Activated naive CD4-positive, alpha-beta T cell treated with anti-CD3 and anti-CD28 coated beads for 36 hours (primary cell): Measurements from ENCODE around the gene TARS2. TPM values are rescaled to one million over a fixed set of nuclear protein-coding genes. Genes with fewer than 3 reads are reported as not detected.

Experiments
- CTCF ChIA-PET: fragments of 350-600 bp; sonication (Branson Sonifier 250); formaldehyde crosslinking; loops from one replicate; lab custom pipeline; 2021; ENCODE audit warnings: antibody characterized with exemption; lab: Charles Lee
- DNase-seq: peaks from one replicate; pipeline ENCODE4 v3.0.0-alpha.2; 2020
- H3K27ac Mint-ChIP-seq: one replicate; pipeline ENCODE4 v1.8.0; 2021; ENCODE audit warnings: mild to moderate bottlenecking, mixed read lengths
- H3K27me3 Mint-ChIP-seq: one replicate; pipeline ENCODE4 v1.8.0; 2021; ENCODE audit warnings: low read depth, mixed read lengths
- H3K36me3 Mint-ChIP-seq: one replicate; pipeline ENCODE4 v1.8.0; 2021; ENCODE audit warnings: low read depth, mixed read lengths
- H3K4me1 Mint-ChIP-seq: one replicate; pipeline ENCODE4 v1.8.0; 2021; ENCODE audit warnings: low read depth, mixed read lengths
- H3K4me3 Mint-ChIP-seq: one replicate; pipeline ENCODE4 v1.8.0; 2021; ENCODE audit warnings: mild to moderate bottlenecking, moderate library complexity, mixed read lengths
- H3K9me3 Mint-ChIP-seq: one replicate; pipeline ENCODE4 v1.8.0; 2021; ENCODE audit warnings: mixed read lengths
- intact Hi-C: fragments of 100-400 bp; cut with micrococcal nuclease; formaldehyde crosslinking; loops from one replicate; pipeline ENCODE4 v1.15.1; 2023
- total RNA-seq, 2 experiments: library from RNA; stranded (reverse); gene quantifications; one replicate each; pipeline ENCODE4 v1.2.3, GENCODE V29; 2021

TARS2 gene
- total RNA-seq, 2 experiments from 2014 or later, result 43.7 to 46.0 TPM

GRCh38 chr1:150477320-150477719 is 9.9 kb upstream of the TARS2 start:
- Mint-ChIP-seq H3K27ac (no peak overlapping the region), H3K36me3 (peaks cover 2% of the 10 kb centered on the region), H3K27me3 (no peaks in the 10 kb centered on the region), H3K4me3 (no peak overlapping the region), H3K9me3 (no peaks in the 10 kb centered on the region), H3K4me1 (peaks cover 7% of the 10 kb centered on the region)
- CTCF ChIA-PET, result interaction anchor here (0.6 kb wide), 1 partner anchor 70 kb away, joined by 4 read pairs; no protein-coding TSS in a partner anchor
- intact Hi-C loops, result no loop called here
- no peak for DNase-seq

GRCh38 chr1:150477733-150478132 is 9.5 kb upstream of the TARS2 start:
- peaks cover 7% of the 10 kb centered on the region for H3K4me1 Mint-ChIP-seq
- H3K9me3 Mint-ChIP-seq, result no peaks in the 10 kb centered on the region
- no peak for DNase-seq
- H3K36me3 Mint-ChIP-seq, result peaks cover 2% of the 10 kb centered on the region
- no peak overlapping the region for H3K27ac Mint-ChIP-seq
- CTCF ChIA-PET, result interaction anchor here (0.6 kb wide), 1 partner anchor 69 kb away, joined by 4 read pairs; no protein-coding TSS in a partner anchor
- H3K4me3 Mint-ChIP-seq, result no peak overlapping the region
- H3K27me3 Mint-ChIP-seq, result no peaks in the 10 kb centered on the region
- intact Hi-C loops, result no loop called here

GRCh38 chr1:150479370-150479769 is 7.8 kb upstream of the TARS2 start:
- H3K27ac Mint-ChIP-seq, result no peak overlapping the region
- DNase-seq, result no peak
- no peaks in the 10 kb centered on the region for H3K9me3 Mint-ChIP-seq
- H3K4me1 Mint-ChIP-seq, result peaks cover 7% of the 10 kb centered on the region
- no peak overlapping the region for H3K4me3 Mint-ChIP-seq
- CTCF ChIA-PET, result interaction anchor here (0.6 kb wide), 1 partner anchor 245 kb away, joined by 3 read pairs; no protein-coding TSS in a partner anchor
- intact Hi-C loops, result no loop called here
- no peaks in the 10 kb centered on the region for H3K27me3 Mint-ChIP-seq
- H3K36me3 Mint-ChIP-seq, result no peaks in the 10 kb centered on the region

GRCh38 chr1:150479927-150480352 is 7.3 kb upstream of the TARS2 start:
- no peaks in the 10 kb centered on the region for H3K9me3 Mint-ChIP-seq
- intact Hi-C loops, result loop anchor here (10.0 kb wide), 1 partner anchor 145 kb away; the partner anchor contains the start of gene ENSA
- no peaks in the 10 kb centered on the region for H3K27me3 Mint-ChIP-seq

GRCh38 chr1:150484431-150484830 is 2.8 kb upstream of the TARS2 start:
- H3K27me3 Mint-ChIP-seq, result no peaks in the 10 kb centered on the region
- H3K9me3 Mint-ChIP-seq, result no peaks in the 10 kb centered on the region
- intact Hi-C loops, result loop anchor here (10.0 kb wide), 1 partner anchor 140 kb away; the partner anchor contains the start of gene ENSA
- H3K4me1 Mint-ChIP-seq, result peaks cover 10% of the 10 kb centered on the region
- peaks cover 9% of the 10 kb centered on the region for H3K36me3 Mint-ChIP-seq
- CTCF ChIA-PET, result interaction anchor here (0.6 kb wide), 1 partner anchor 45 kb away, joined by 4 read pairs; no protein-coding TSS in a partner anchor
- no peak overlapping the region for H3K27ac Mint-ChIP-seq
- DNase-seq, result no peak
- no peak overlapping the region for H3K4me3 Mint-ChIP-seq

More at GRCh38 chr1:150479927-150480352, 7.3 kb upstream of the TARS2 start:
- Mint-ChIP-seq H3K36me3 (no peaks in the 10 kb centered on the region), H3K4me1 (peaks cover 7% of the 10 kb centered on the region), H3K27ac (no peak overlapping the region), H3K4me3 (no peak overlapping the region)
- CTCF ChIA-PET, result interaction anchor here (0.6 kb wide), 1 partner anchor 244 kb away, joined by 3 read pairs; no protein-coding TSS in a partner anchor
- DNase-seq, result no peak

GRCh38 chr1:150484861-150485260 is 2.4 kb upstream of the TARS2 start:
- H3K4me3 Mint-ChIP-seq, result no peak overlapping the region
- no peak overlapping the region for H3K27ac Mint-ChIP-seq
- peaks cover 10% of the 10 kb centered on the region for H3K4me1 Mint-ChIP-seq
- no peaks in the 10 kb centered on the region for H3K9me3 Mint-ChIP-seq
- H3K36me3 Mint-ChIP-seq, result peaks cover 9% of the 10 kb centered on the region
- intact Hi-C loops, result loop anchor here (10.0 kb wide), 1 partner anchor 140 kb away; the partner anchor contains the start of gene ENSA
- CTCF ChIA-PET, result no interaction called here
- no peaks in the 10 kb centered on the region for H3K27me3 Mint-ChIP-seq
- no peak for DNase-seq

GRCh38 chr1:150487763-150488115 is 520 bp downstream of the TARS2 start:
- Mint-ChIP-seq H3K36me3 (peaks cover 22% of the 10 kb centered on the region), H3K4me1 (peaks cover 10% of the 10 kb centered on the region), H3K27me3 (no peaks in the 10 kb centered on the region), H3K9me3 (no peaks in the 10 kb centered on the region), H3K27ac (peak overlapping the region; percentile 96), H3K4me3 (peak overlapping the region; percentile 98)
- CTCF ChIA-PET, result no interaction called here
- intact Hi-C loops, result loop anchor here (1.0 to 10.0 kb wide), 5 partner anchors 28 to 209 kb away; partner anchors contain the start of genes ENSA, FALEC, GOLPH3L and PRPF3
- no peak for DNase-seq

- peaks cover 44% of the 10 kb centered on the region for H3K36me3 Mint-ChIP-seq
- no peak for DNase-seq
- intact Hi-C loops, result no loop called here
- no peak overlapping the region for H3K4me3 Mint-ChIP-seq
- H3K9me3 Mint-ChIP-seq, result no peaks in the 10 kb centered on the region
- peaks cover 5% of the 10 kb centered on the region for H3K4me1 Mint-ChIP-seq
- H3K27ac Mint-ChIP-seq, result no peak overlapping the region
- CTCF ChIA-PET, result no interaction called here
- no peaks in the 10 kb centered on the region for H3K27me3 Mint-ChIP-seq
Measured at GRCh38 chr1:150493175-150493574, 6.0 kb downstream of the TARS2 start.

GRCh38 chr1:150498342-150498741 is 11.1 kb downstream of the TARS2 start:
- no peak for DNase-seq
- no peaks in the 10 kb centered on the region for H3K27me3 Mint-ChIP-seq
- H3K4me1 Mint-ChIP-seq, result no peaks in the 10 kb centered on the region
- CTCF ChIA-PET, result interaction anchor here (0.6 to 1.7 kb wide), 4 partner anchors 17 to 833 kb away, joined by 3 to 5 read pairs (median 4); no protein-coding TSS in a partner anchor
- H3K27ac Mint-ChIP-seq, result no peak overlapping the region
- no peaks in the 10 kb centered on the region for H3K9me3 Mint-ChIP-seq
- peaks cover 39% of the 10 kb centered on the region for H3K36me3 Mint-ChIP-seq
- intact Hi-C loops, result no loop called here
- H3K4me3 Mint-ChIP-seq, result no peak overlapping the region

- no peak for DNase-seq
- Mint-ChIP-seq H3K36me3 (peaks cover 25% of the 10 kb centered on the region), H3K27ac (no peak overlapping the region), H3K27me3 (no peaks in the 10 kb centered on the region), H3K4me3 (no peak overlapping the region), H3K9me3 (no peaks in the 10 kb centered on the region), H3K4me1 (no peaks in the 10 kb centered on the region)
- CTCF ChIA-PET, result interaction anchor here (0.6 kb wide), 1 partner anchor 593 kb away, joined by 3 read pairs; no protein-coding TSS in a partner anchor
- intact Hi-C loops, result no loop called here
Measured at GRCh38 chr1:150505431-150505830, 18.2 kb downstream of the TARS2 start.

- Mint-ChIP-seq H3K9me3 (no peaks in the 10 kb centered on the region), H3K4me3 (no peak within 1 kb of the TSS), H3K4me1 (no peaks in the 10 kb centered on the region), H3K36me3 (peaks cover 19% of the 10 kb centered on the region), H3K27me3 (no peaks in the 10 kb centered on the region), H3K27ac (no peak within 1 kb of the TSS)
- DNase-seq, result no peak
- CTCF ChIA-PET, result interaction anchor here (0.6 kb wide), 1 partner anchor 19 kb away, joined by 3 read pairs; no protein-coding TSS in a partner anchor
- intact Hi-C loops, result no loop called here
Measured at GRCh38 chr1:150507912-150508864, 21.0 kb downstream of the TARS2 start, which contains the start of gene ECM1. ECM1 (plus strand) TSS chr1:150508109; CDS start chr1:150508210, 101 bp downstream.

GRCh38 chr1:150508982-150509381 is 21.8 kb downstream of the TARS2 start:
- CTCF ChIA-PET, result interaction anchor here (0.6 to 0.9 kb wide), 3 partner anchors 20 to 411 kb away, joined by 3 to 4 read pairs (median 3); no protein-coding TSS in a partner anchor
- no peak overlapping the region for H3K27ac Mint-ChIP-seq
- DNase-seq, result no peak

More at GRCh38 chr1:150508982-150509381, 21.8 kb downstream of the TARS2 start:
- no peaks in the 10 kb centered on the region for H3K27me3 Mint-ChIP-seq
- intact Hi-C loops, result no loop called here
- no peak overlapping the region for H3K4me3 Mint-ChIP-seq
- no peaks in the 10 kb centered on the region for H3K4me1 Mint-ChIP-seq
- no peaks in the 10 kb centered on the region for H3K9me3 Mint-ChIP-seq
- H3K36me3 Mint-ChIP-seq, result peaks cover 18% of the 10 kb centered on the region
